ENCODE measurements around the gene DMAC2L. TPM values are rescaled to one million over a fixed set of nuclear protein-coding genes. Genes with fewer than 3 reads are reported as not detected.
A peak's percentile ranks its signal among the peaks of the same experiment; 100 is the strongest.

The DMAC2L gene
- total RNA-seq, 2 donors from 2014 or later = 5.6 to 12.3 TPM

- TF ChIP-seq CTCF (IDR thresholded peaks at IDR 0.05) = no peak
- no peaks in the 10 kb centered on the region for H3K27me3 ChIP-seq (replicated peaks; ENCODE audit: insufficient read depth)
- DNase-seq (ENCODE audit: low spot score) = no peak
- peaks cover 5 to 16% of the 10 kb centered on the region in 2 donors for H3K4me1 ChIP-seq (ENCODE audit: control insufficient read depth in 1 of 2, low read depth in 2 of 2)
- no peaks in the 10 kb centered on the region for H3K36me3 ChIP-seq
- no peak for ATAC-seq (ENCODE audit: insufficient number of reproducible peaks, low FRiP score, low read depth)
- H3K4me3 ChIP-seq = no peak overlapping the region
- H3K27ac ChIP-seq = no peak overlapping the region
- no peaks in the 10 kb centered on the region for H3K9me3 ChIP-seq
These were observed 33.8 kb downstream of the DMAC2L start for GRCh38 chr14:50345846-50346422.

GRCh38 chr14:50347521-50347920 lies 35.4 kb downstream of the DMAC2L start:
- ATAC-seq (ENCODE audit: insufficient number of reproducible peaks, low FRiP score, low read depth) = peak; percentile 7
- peaks cover 0 to 10% of the 10 kb centered on the region in 2 donors for H3K4me1 ChIP-seq (ENCODE audit: control insufficient read depth in 1 of 2, low read depth in 2 of 2)
- H3K27ac ChIP-seq = no peak overlapping the region
- no peak overlapping the region for H3K4me3 ChIP-seq
- H3K27me3 ChIP-seq (replicated peaks; ENCODE audit: insufficient read depth) = no peaks in the 10 kb centered on the region
- H3K36me3 ChIP-seq = no peaks in the 10 kb centered on the region
- no peaks in the 10 kb centered on the region for H3K9me3 ChIP-seq
- TF ChIP-seq CTCF (IDR thresholded peaks at IDR 0.05) = no peak
- DNase-seq (ENCODE audit: low spot score) = no peak

GRCh38 chr14:50348933-50349332 lies 36.8 kb downstream of the DMAC2L start:
- no peaks in the 10 kb centered on the region for H3K36me3 ChIP-seq
- H3K4me1 ChIP-seq (ENCODE audit: control insufficient read depth in 1 of 2, low read depth in 2 of 2) = no peaks in the 10 kb centered on the region
- H3K4me3 ChIP-seq = no peak overlapping the region
- TF ChIP-seq CTCF (IDR thresholded peaks at IDR 0.05) = no peak
- ATAC-seq (ENCODE audit: insufficient number of reproducible peaks, low FRiP score, low read depth) (no peak), DNase-seq (ENCODE audit: low spot score) (no peak)
- no peaks in the 10 kb centered on the region for H3K27me3 ChIP-seq (replicated peaks; ENCODE audit: insufficient read depth)
- no peaks in the 10 kb centered on the region for H3K9me3 ChIP-seq
- H3K27ac ChIP-seq = no peak overlapping the region

- no peaks in the 10 kb centered on the region for H3K9me3 ChIP-seq
- TF ChIP-seq CTCF (IDR thresholded peaks at IDR 0.05) = no peak
- H3K4me1 ChIP-seq (ENCODE audit: control insufficient read depth in 1 of 2, low read depth in 2 of 2) = no peaks in the 10 kb centered on the region
- no peak overlapping the region for H3K4me3 ChIP-seq
- DNase-seq (ENCODE audit: low spot score) (no peak), ATAC-seq (ENCODE audit: insufficient number of reproducible peaks, low FRiP score, low read depth) (no peak)
- H3K36me3 ChIP-seq = no peaks in the 10 kb centered on the region
- no peak overlapping the region for H3K27ac ChIP-seq
- H3K27me3 ChIP-seq (replicated peaks; ENCODE audit: insufficient read depth) = no peaks in the 10 kb centered on the region
These were observed 38.9 kb downstream of the DMAC2L start for GRCh38 chr14:50350975-50351374.

- no peaks in the 10 kb centered on the region for H3K9me3 ChIP-seq
- H3K27me3 ChIP-seq (replicated peaks; ENCODE audit: insufficient read depth) = no peaks in the 10 kb centered on the region
- DNase-seq (ENCODE audit: low spot score) = no peak
- H3K4me3 ChIP-seq = no peak overlapping the region
- ATAC-seq (ENCODE audit: insufficient number of reproducible peaks, low FRiP score, low read depth) = no peak
- H3K4me1 ChIP-seq (ENCODE audit: control insufficient read depth in 1 of 2, low read depth in 2 of 2) = no peaks in the 10 kb centered on the region
- no peak for TF ChIP-seq CTCF (IDR thresholded peaks at IDR 0.05)
- H3K36me3 ChIP-seq = no peaks in the 10 kb centered on the region
- H3K27ac ChIP-seq = no peak overlapping the region
These were observed 40.5 kb downstream of the DMAC2L start for GRCh38 chr14:50352584-50352983.

Data from thoracic aorta (tissue), 2 donors.